Measurements from ENCODE around the gene RBM45. TPM values are rescaled to one million over a fixed set of nuclear protein-coding genes. Genes with fewer than 3 reads are reported as not detected.

Gene RBM45
- total RNA-seq, 2 experiments from 2014 or later: 12.0 to 13.5 TPM

DNA sequence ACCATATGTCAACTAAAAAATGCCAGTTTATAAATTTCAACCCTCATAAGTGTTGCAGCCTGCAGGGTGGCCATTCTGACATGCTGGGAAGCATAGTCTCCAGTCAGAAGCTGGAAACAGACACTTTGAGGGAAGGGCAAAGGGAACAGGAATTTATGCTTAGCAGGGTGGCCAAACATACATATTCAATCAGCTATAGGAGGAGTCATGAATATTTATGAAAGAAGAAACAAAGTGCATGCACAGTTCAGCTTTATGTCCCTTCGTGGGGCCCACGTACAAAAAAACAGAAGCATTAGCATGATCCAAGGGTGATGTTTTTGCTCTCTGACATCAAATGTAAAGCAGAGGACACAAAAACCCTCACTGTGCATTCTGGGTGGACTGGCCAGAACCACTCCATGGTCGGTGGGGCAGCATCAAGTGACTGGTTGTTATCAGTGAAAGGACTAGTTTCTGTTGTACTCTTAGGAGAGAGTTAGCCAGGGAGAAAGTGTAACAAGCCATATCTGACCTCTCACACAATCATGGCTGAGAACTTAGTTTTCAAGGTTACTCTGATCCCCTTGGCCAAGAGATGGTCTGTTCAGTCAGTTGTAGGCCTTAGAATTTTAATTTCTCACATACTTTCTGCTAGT is 29.7 kb upstream of the RBM45 start:
- peaks cover 12% of the 10 kb centered on the region for H3K27me3 Mint-ChIP-seq

GRCh38 chr2:178084273-178084672 is 28.0 kb upstream of the RBM45 start:
- Mint-ChIP-seq H3K27me3 (peaks cover 6% of the 10 kb centered on the region), H3K4me3 (no peak overlapping the region), H3K27ac (no peak overlapping the region), H3K36me3 (no peaks in the 10 kb centered on the region), H3K4me1 (no peaks in the 10 kb centered on the region), H3K9me3 (peaks cover 3% of the 10 kb centered on the region)
- DNase-seq: no peak

More for the DNA sequence above, 29.7 kb upstream of the RBM45 start:
- no peak overlapping the region for H3K27ac Mint-ChIP-seq
- H3K9me3 Mint-ChIP-seq: peaks cover 5% of the 10 kb centered on the region
- DNase-seq: no peak
- H3K4me3 Mint-ChIP-seq: no peak overlapping the region
- H3K36me3 Mint-ChIP-seq: no peaks in the 10 kb centered on the region
- no peaks in the 10 kb centered on the region for H3K4me1 Mint-ChIP-seq

- Mint-ChIP-seq H3K4me1 (no peaks in the 10 kb centered on the region), H3K9me3 (no peaks in the 10 kb centered on the region), H3K27me3 (peaks cover under 1% of the 10 kb centered on the region), H3K4me3 (no peak overlapping the region), H3K27ac (no peak overlapping the region), H3K36me3 (no peaks in the 10 kb centered on the region)
- no peak for DNase-seq
Observed at GRCh38 chr2:178088774-178089270, 23.4 kb upstream of the RBM45 start.

- no peak overlapping the region for H3K4me3 Mint-ChIP-seq
- H3K9me3 Mint-ChIP-seq: no peaks in the 10 kb centered on the region
- DNase-seq: no peak
- H3K27me3 Mint-ChIP-seq: peaks cover 4% of the 10 kb centered on the region
- no peaks in the 10 kb centered on the region for H3K36me3 Mint-ChIP-seq
- H3K4me1 Mint-ChIP-seq: no peaks in the 10 kb centered on the region
- no peak overlapping the region for H3K27ac Mint-ChIP-seq
Observed at GRCh38 chr2:178093471-178093870, 18.8 kb upstream of the RBM45 start.

DNA sequence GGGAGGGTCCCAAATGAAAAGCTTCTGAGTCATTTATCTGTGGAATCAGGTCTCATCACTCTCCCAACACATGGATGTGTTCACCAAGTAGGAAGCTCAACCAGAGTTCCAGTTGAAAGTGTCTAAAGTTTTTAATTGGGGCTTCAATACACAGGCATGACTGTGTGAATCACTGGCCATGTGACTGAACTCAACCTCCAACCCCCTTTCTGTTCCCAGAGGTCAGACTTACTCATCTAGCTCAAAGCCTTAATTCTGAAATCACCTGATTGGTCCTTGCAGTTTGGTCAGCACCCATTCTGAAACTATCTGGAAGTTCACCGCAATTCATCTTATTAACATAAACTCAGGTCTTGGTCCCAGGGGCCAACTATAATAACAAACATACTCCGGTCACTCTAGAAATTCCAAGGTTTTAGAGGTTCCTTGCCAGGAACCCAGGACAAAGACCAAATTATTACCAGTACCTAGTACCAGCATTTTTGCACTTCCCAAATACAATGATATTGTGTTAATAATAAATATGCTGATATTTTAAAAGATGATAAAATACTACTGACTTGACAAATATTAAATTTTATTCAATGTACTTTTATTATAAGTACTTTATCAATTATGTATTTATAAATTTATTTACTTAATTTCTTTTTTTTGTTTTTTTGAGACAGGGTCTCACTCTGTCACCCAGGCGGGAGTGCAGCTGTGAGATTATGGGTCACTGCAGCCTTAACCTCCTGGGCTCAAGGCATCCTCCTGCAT is 10.7 kb upstream of the RBM45 start:
- no peak for DNase-seq
- H3K36me3 Mint-ChIP-seq: no peaks in the 10 kb centered on the region
- no peaks in the 10 kb centered on the region for H3K27me3 Mint-ChIP-seq
- no peak overlapping the region for H3K4me3 Mint-ChIP-seq
- no peaks in the 10 kb centered on the region for H3K9me3 Mint-ChIP-seq
- H3K4me1 Mint-ChIP-seq: no peaks in the 10 kb centered on the region
- H3K27ac Mint-ChIP-seq: no peak overlapping the region

- no peaks in the 10 kb centered on the region for H3K9me3 Mint-ChIP-seq
- no peak for DNase-seq
Observed at GRCh38 chr2:178105566-178105965, 6.7 kb upstream of the RBM45 start.

GRCh38 chr2:178106053-178106452 is 6.2 kb upstream of the RBM45 start:
- Mint-ChIP-seq H3K27ac (no peak overlapping the region), H3K9me3 (no peaks in the 10 kb centered on the region), H3K36me3 (no peaks in the 10 kb centered on the region), H3K27me3 (no peaks in the 10 kb centered on the region), H3K4me3 (no peak overlapping the region), H3K4me1 (peaks cover 2% of the 10 kb centered on the region)
- DNase-seq: no peak

More at GRCh38 chr2:178105566-178105965, 6.7 kb upstream of the RBM45 start:
- no peak overlapping the region for H3K27ac Mint-ChIP-seq
- H3K27me3 Mint-ChIP-seq: no peaks in the 10 kb centered on the region
- peaks cover 2% of the 10 kb centered on the region for H3K4me1 Mint-ChIP-seq
- H3K4me3 Mint-ChIP-seq: no peak overlapping the region
- H3K36me3 Mint-ChIP-seq: no peaks in the 10 kb centered on the region

GRCh38 chr2:178108176-178108575 is 4.1 kb upstream of the RBM45 start:
- no peak overlapping the region for H3K4me3 Mint-ChIP-seq
- no peaks in the 10 kb centered on the region for H3K27me3 Mint-ChIP-seq
- no peak for DNase-seq
- H3K36me3 Mint-ChIP-seq: no peaks in the 10 kb centered on the region
- no peak overlapping the region for H3K27ac Mint-ChIP-seq
- no peaks in the 10 kb centered on the region for H3K9me3 Mint-ChIP-seq
- peaks cover 8% of the 10 kb centered on the region for H3K4me1 Mint-ChIP-seq

DNA sequence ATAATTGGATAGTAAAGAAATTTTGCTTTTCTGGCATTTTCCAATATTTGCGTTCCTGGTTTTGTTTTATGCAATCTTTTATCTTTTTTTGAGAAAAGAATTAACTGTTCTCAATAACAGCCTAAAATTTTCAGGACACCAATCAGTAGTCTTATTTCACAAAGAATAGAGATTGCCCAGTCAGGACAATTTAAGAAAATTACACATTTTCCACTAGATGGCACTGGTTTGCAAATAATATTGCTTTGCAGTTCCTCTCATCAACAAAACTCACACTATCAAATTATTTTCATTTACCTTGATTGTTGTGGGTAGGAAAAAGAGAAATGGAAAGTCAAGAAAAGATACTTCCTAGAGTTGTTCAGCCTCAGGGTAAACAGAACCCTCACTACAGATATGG is 2.4 kb upstream of the RBM45 start:
- no peak for DNase-seq
- Mint-ChIP-seq H3K4me1 (peaks cover 24% of the 10 kb centered on the region), H3K27me3 (no peaks in the 10 kb centered on the region), H3K27ac (no peak overlapping the region), H3K4me3 (no peak overlapping the region), H3K36me3 (peaks cover 6% of the 10 kb centered on the region), H3K9me3 (no peaks in the 10 kb centered on the region)

DNA sequence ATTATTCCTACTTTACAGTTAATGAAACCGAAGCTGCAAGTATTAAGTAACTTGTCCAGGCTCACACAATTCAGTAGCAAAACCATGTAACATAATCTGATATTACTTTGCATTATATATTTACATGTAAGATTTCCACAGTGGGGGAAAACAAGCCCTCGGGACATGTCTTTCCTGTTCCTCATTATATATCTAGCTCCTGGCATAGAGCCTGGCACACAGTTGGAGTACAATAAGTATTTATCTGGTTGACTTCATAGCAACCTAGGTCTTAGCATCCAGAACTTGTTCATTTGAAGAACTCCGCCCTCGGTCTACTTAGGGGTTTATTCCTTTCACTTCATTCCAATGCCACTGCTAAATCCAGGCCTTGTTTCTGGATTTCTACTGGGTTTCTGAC is 1.6 kb upstream of the RBM45 start:
- peaks cover 6% of the 10 kb centered on the region for H3K36me3 Mint-ChIP-seq
- no peak overlapping the region for H3K27ac Mint-ChIP-seq
- H3K27me3 Mint-ChIP-seq: no peaks in the 10 kb centered on the region
- no peak for DNase-seq
- no peak overlapping the region for H3K4me3 Mint-ChIP-seq
- H3K9me3 Mint-ChIP-seq: no peaks in the 10 kb centered on the region
- H3K4me1 Mint-ChIP-seq: peaks cover 32% of the 10 kb centered on the region

GRCh38 chr2:178111743-178112142 is 494 bp upstream of the RBM45 start:
- Mint-ChIP-seq H3K9me3 (no peaks in the 10 kb centered on the region), H3K27me3 (no peaks in the 10 kb centered on the region), H3K4me3 (peak overlapping the region; percentile 87), H3K4me1 (peaks cover 34% of the 10 kb centered on the region), H3K36me3 (peaks cover 6% of the 10 kb centered on the region), H3K27ac (peak overlapping the region; percentile 80)
- DNase-seq: no peak

DNA sequence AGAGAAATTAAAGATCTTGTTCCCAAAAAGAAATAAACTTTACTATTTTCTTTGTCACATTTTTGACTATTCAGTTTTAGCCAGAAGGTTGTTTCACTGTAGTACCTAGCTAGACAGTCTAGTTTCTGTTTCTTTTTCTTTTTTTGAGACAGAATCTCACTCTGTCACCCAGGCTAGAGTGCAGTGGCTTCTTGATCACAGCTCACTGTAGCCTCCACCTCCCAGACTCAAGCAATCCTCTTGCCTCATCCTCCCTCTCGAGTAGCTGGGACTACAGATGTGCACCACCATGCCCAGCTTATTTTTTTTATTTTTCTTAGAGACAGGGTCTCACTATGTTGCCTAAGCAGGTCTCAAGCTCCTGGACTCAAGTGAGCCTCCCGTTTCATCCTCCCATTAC is 2.2 kb downstream of the RBM45 start:
- no peak for DNase-seq
- H3K27ac Mint-ChIP-seq: peak overlapping the region; percentile 58

GRCh38 chr2:178115271-178115670 is 3.0 kb downstream of the RBM45 start:
- H3K4me1 Mint-ChIP-seq: peaks cover 33% of the 10 kb centered on the region
- no peaks in the 10 kb centered on the region for H3K27me3 Mint-ChIP-seq
- no peak overlapping the region for H3K27ac Mint-ChIP-seq
- H3K4me3 Mint-ChIP-seq: no peak overlapping the region
- peaks cover 6% of the 10 kb centered on the region for H3K36me3 Mint-ChIP-seq
- no peak for DNase-seq
- H3K9me3 Mint-ChIP-seq: no peaks in the 10 kb centered on the region

More for the DNA sequence above, 2.2 kb downstream of the RBM45 start:
- no peaks in the 10 kb centered on the region for H3K9me3 Mint-ChIP-seq
- H3K4me1 Mint-ChIP-seq: peaks cover 34% of the 10 kb centered on the region
- peak overlapping the region; percentile 36 for H3K4me3 Mint-ChIP-seq
- no peaks in the 10 kb centered on the region for H3K27me3 Mint-ChIP-seq
- H3K36me3 Mint-ChIP-seq: peaks cover 6% of the 10 kb centered on the region

DNA sequence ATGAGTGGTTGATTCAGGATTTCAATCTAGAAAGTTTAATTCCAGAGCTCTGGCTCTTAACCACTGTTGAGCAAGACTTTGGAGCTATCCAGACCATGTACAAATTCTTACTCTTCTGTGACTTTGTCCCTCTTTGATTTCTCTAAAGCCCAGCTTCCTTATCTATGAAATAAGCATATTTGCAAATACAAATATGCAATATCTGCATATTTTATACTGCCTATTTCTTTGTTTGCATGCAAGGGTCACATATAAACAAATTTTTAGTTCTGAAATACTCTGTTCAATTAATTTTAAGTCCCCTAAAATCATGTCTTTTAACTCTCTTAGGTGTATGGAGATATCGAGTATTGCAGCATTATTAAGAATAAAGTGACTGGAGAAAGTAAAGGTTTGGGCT is 5.5 kb downstream of the RBM45 start:
- DNase-seq: no peak
- Mint-ChIP-seq H3K4me1 (peaks cover 29% of the 10 kb centered on the region), H3K36me3 (peaks cover 6% of the 10 kb centered on the region), H3K27ac (no peak overlapping the region), H3K4me3 (no peak overlapping the region), H3K27me3 (no peaks in the 10 kb centered on the region), H3K9me3 (no peaks in the 10 kb centered on the region)

GRCh38 chr2:178119179-178119922 is 7.1 kb downstream of the RBM45 start:
- DNase-seq: no peak
- Mint-ChIP-seq H3K27ac (no peak overlapping the region), H3K27me3 (no peaks in the 10 kb centered on the region), H3K4me1 (peaks cover 15% of the 10 kb centered on the region), H3K9me3 (no peaks in the 10 kb centered on the region), H3K36me3 (peaks cover 8% of the 10 kb centered on the region), H3K4me3 (no peak overlapping the region)

Data from activated naive CD8-positive, alpha-beta T cell treated with anti-CD3 and anti-CD28 coated beads for 36 hours (primary cell).